Heart right ventricle (tissue), 16 donors: ENCODE results near the gene FXYD3. TPM values are rescaled to one million over a fixed set of nuclear protein-coding genes. Genes with fewer than 3 reads are reported as not detected.
A peak's percentile ranks its signal among the peaks of the same experiment; 100 is the strongest.

Experiments
- ATAC-seq, 8 donors: fragments of 200-7000 bp; cut with Tn5 transposase; one replicate each; pipeline ENCODE4 v1.9.1; 2020; ENCODE audit warnings: mild to moderate bottlenecking in 8 of 8, moderate library complexity in 8 of 8, moderate number of reproducible peaks in 1 of 8
- DNase-seq, 2 donors: peaks; one replicate each; pipeline ENCODE4 v3.0.0-alpha.2; 2020
- H3K27ac ChIP-seq, 10 donors: fragments of 200-600 bp; sonication (generic) in 2 of 10; one replicate each; pipeline versions ENCODE4 v1.5.0 to v1.8.0; 2020 to 2022; ENCODE audit warnings: mild to moderate bottlenecking in 3 of 10
- H3K27me3 ChIP-seq, 7 donors: fragments of 200-600 bp; one replicate each; pipeline ENCODE4 v1.8.0; 2021 to 2022; ENCODE audit warnings: mild to moderate bottlenecking in 2 of 7
- H3K36me3 ChIP-seq, 9 donors: fragments of 200-600 bp; sonication (generic) in 1 of 9; one replicate each; pipeline versions ENCODE4 v1.5.0 to v1.8.0; 2020 to 2022; ENCODE audit warnings: mild to moderate bottlenecking in 2 of 9
- H3K4me1 ChIP-seq, 9 donors: fragments of 200-600 bp; sonication (generic) in 1 of 9; one replicate each; pipeline versions ENCODE4 v1.5.0 to v1.8.0; 2020 to 2022; ENCODE audit warnings: mild to moderate bottlenecking in 4 of 9
- H3K4me3 ChIP-seq, 10 donors: fragments of 200-600 bp; sonication (generic) in 2 of 10; one replicate each; pipeline versions ENCODE4 v1.5.0 to v1.8.0; 2020 to 2022; ENCODE audit warnings: mild to moderate bottlenecking in 7 of 10, moderate library complexity in 2 of 10
- H3K9me3 ChIP-seq, 11 donors: fragments of 200-600 bp in 10 of 11; sonication (generic) in 2 of 11; one replicate each; pipeline versions ENCODE4 v1.5.0 to v1.8.0; 2013 to 2022; ENCODE audit warnings: mild to moderate bottlenecking in 2 of 11, control low read depth in 1 of 11, moderate library complexity in 1 of 11
- WGBS, 2 donors: extraction: QIAGEN DNeasy Blood & Tissue Kit; methylation state at CpG; one replicate each; pipeline ENCODE4 v1.1.7; 2013; ENCODE audit warnings: inconsistent platforms in 1 of 2; 5-methylcytosine and 5-hydroxymethylcytosine counted together
- intact Hi-C, 10 donors: fragments of 100-400 bp; cut with DNase I; formaldehyde crosslinking; loops; one replicate each; pipeline versions ENCODE4 v1.11.1 to v1.14.2; 2022
- polyA plus RNA-seq, 2 donors: library from polyadenylated mRNA; stranded (reverse); fragments of 200-250 nt; gene quantifications; one replicate each; pipeline ENCODE4 v1.2.3, GENCODE V29; 2013
- total RNA-seq, 10 donors: library from RNA; stranded (reverse); fragmentation: NEBNext Ultra II Directional in 3 of 10; extraction: Animal tissue kit (Norgen Biotek cat#: 25700) in 3 of 10; gene quantifications; one replicate each; pipeline versions ENCODE4 v1.2.1 to v1.2.4, GENCODE V29; 2021 to 2023
- TF ChIP-seq, protein P1 (sequence below), 9 donors: fragments of 200-600 bp; sonication (generic) in 2 of 9; IDR thresholded peaks; one replicate each; pipeline versions ENCODE4 v1.5.0 to v1.8.0; 2021 to 2022; ENCODE audit warnings: antibody characterized with exemption in 9 of 9, mild to moderate bottlenecking in 5 of 9, moderate library complexity in 1 of 9
- donor health status: Arrhythmogenic right ventricular cardiomyopathy.
- donor health status: ischemic (EF 13 %, LVEDD 7.1; RV severe dilation, severe dysfunction).
- donor health status: healthy with polysubstance abuse.
- donor health status: DM: no; HTN: yes; CAD: no.
- donor health status: DM: no; HTN: no; CAD: no.
- donor health status: ischemic (EF 25% LVEDD 6.9; RV normal size, moderate dysfunction).
- donor health status: ischemic (EF 25% LVEDD 5.7; RV mildly dilated, moderate dysfunction).
- donor health status: healthy.
- donor health status: DM: yes; HTN: yes; CAD: no.
- donor health status: Ischemic cardiomyopathy.
- donor health status: ischemic (EF 35%, LVEDD 5.7; RV mildly dilated, moderate dysfunction).
- donor health status: nonischemic (EF 11% LVEDD 7.7; RV severe dilation, severe dysfunction).
- donor health status: DM: yes; HTN: yes; CAD: no.
- donor health status: PGD.
- donor health status: ischemic (EF 29% LVEDD 5.4; RV normal size, mild dysfunction).
- donor health status: nonischemic (EF 23%, LVEDD 6.1; RV moderate dilation, normal function).

The FXYD3 gene
- total and polyA plus RNA-seq, 12 donors: 0.51 to 2.7 (median 0.78) TPM; not detected in 3

DNA sequence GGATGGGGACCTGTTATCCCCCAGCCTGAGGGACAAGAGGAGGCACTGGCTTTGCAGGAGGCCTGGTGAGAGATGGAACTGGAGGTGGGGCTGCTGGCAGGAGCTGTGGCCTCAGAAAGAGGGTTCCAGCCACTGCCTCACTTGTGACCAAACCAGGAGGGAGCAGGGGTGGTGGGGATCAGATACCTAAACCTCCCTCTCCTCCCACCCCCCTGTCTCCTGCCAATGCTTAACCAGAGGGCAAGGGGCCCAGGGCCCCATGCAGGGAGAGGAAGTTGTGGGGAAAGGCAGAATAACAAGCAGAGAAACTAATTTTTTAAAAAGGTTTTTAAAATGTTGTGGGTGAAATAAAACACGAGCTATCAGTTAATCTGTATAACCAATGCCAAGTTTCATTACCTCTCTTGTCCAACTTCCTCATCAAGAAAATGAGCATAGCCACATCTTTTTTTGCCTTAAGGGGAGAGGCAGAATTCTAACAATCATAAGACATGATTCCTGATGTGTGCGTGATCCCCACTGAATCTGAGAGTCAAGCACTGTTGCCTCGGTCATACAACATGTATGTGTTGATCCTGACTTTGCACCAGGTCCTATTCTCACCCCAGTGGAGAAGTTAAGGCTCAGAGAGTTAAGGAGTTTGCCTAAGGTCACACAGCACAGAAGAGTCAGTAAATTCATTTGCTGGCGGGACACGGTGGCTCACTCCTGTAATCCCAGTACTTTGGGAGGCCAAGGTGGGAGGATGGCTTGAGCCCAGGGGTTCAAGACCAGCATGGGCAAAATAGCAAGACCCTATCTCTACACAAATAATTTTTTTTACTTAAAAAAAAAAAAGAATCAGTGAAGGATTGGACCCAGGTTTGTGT lies 51.9 kb downstream of the FXYD3 start:
- H3K4me1 ChIP-seq: peaks cover 0 to 29% (median 3%) of the 10 kb centered on the region in 9 donors
- WGBS, 2 donors: 87% methylated on average over 5 of the region's 5 CpGs
- intact Hi-C loops: no loop called here
- H3K9me3 ChIP-seq: peaks cover 0 to 45% (median 23%) of the 10 kb centered on the region in 11 donors
- H3K27me3 ChIP-seq: no peaks in the 10 kb centered on the region
- peaks cover 0 to 82% (median 38%) of the 10 kb centered on the region in 9 donors for H3K36me3 ChIP-seq
- peak overlapping the region in 2 of 10 donors; percentile 25 to 57 for H3K27ac ChIP-seq
- TF ChIP-seq, protein P1, sequence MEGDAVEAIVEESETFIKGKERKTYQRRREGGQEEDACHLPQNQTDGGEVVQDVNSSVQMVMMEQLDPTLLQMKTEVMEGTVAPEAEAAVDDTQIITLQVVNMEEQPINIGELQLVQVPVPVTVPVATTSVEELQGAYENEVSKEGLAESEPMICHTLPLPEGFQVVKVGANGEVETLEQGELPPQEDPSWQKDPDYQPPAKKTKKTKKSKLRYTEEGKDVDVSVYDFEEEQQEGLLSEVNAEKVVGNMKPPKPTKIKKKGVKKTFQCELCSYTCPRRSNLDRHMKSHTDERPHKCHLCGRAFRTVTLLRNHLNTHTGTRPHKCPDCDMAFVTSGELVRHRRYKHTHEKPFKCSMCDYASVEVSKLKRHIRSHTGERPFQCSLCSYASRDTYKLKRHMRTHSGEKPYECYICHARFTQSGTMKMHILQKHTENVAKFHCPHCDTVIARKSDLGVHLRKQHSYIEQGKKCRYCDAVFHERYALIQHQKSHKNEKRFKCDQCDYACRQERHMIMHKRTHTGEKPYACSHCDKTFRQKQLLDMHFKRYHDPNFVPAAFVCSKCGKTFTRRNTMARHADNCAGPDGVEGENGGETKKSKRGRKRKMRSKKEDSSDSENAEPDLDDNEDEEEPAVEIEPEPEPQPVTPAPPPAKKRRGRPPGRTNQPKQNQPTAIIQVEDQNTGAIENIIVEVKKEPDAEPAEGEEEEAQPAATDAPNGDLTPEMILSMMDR (IDR thresholded peaks at IDR 0.05): no peak
- no peak for DNase-seq
- H3K4me3 ChIP-seq: no peak overlapping the region
- ATAC-seq: no peak

DNA sequence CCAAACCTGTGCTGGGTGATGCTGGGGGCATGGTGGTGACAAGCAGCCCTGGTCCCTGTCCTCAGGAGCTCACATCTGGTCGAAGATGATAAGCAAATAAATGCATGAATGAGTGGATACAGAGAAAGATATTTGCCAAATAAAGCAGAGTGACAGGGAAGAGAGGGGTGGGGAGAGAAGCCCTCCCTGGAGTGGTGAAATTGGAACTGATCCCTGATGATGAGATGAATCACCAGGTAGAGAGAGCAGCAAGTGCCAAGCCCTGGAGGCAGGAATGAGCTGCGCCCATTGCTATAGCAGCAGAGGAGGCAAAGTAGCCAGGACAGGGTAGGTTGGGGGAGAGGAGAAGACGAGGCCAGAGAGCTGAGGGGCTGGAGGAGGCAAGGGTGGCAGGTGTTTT lies 52.6 kb downstream of the FXYD3 start:
- intact Hi-C loops: no loop called here
- Histone ChIP-seq H3K27me3 (no peaks in the 10 kb centered on the region), H3K36me3 (peaks cover 0 to 75% (median 33%) of the 10 kb centered on the region in 9 donors), H3K9me3 (peaks cover 0 to 38% (median 23%) of the 10 kb centered on the region in 11 donors), H3K4me3 (no peak overlapping the region), H3K27ac (peak overlapping the region in 1 of 10 donors; percentile 57), H3K4me1 (peaks cover 0 to 31% (median 3%) of the 10 kb centered on the region in 9 donors)
- DNase-seq (no peak), ATAC-seq (no peak)
- TF ChIP-seq, protein P1 (IDR thresholded peaks at IDR 0.05): no peak
- 76 to 86% methylated on average over 3 of the region's 3 CpGs for WGBS, 2 donors

DNA sequence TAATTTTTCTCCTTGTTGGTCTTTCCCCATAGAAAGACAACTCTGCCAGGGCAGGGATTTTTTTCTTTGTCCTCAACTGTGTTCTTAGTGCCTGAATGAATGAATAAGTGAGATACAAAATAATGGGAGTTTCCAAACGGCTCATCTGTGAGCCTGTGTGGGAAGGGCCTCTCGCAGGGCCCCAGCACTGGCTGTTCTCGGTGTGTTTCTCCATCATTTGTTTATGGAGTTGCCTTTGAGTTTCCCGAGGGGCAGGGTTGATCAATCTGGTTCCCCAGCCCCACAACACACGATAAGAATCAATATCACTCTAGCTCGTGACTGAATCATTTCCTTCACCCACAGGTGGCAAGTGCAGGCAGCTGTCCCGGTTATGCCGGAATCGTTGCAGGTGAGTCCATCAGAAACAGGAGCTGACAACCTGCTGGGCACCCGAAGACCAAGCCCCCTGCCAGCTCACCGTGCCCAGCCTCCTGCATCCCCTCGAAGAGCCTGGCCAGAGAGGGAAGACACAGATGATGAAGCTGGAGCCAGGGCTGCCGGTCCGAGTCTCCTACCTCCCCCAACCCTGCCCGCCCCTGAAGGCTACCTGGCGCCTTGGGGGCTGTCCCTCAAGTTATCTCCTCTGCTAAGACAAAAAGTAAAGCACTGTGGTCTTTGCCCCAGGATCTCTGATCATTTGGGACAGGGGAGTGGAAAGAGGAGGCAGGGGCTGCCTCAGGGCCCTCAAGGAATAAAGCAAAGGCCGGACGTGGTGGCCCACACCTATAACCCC lies 53.8 kb downstream of the FXYD3 start:
- no peak overlapping the region for H3K4me3 ChIP-seq
- H3K36me3 ChIP-seq: peaks cover 0 to 63% (median 27%) of the 10 kb centered on the region in 9 donors
- 81 to 83% methylated on average over 18 of the region's 18 CpGs for WGBS, 2 donors
- DNase-seq (no peak), ATAC-seq (peak in 1 of 8 donors; percentile 21)
- H3K4me1 ChIP-seq: peaks cover 0 to 31% (median 3%) of the 10 kb centered on the region in 9 donors
- intact Hi-C loops: no loop called here
- no peaks in the 10 kb centered on the region for H3K27me3 ChIP-seq
- peaks cover 0 to 27% (median 18%) of the 10 kb centered on the region in 11 donors for H3K9me3 ChIP-seq
- no peak overlapping the region for H3K27ac ChIP-seq
- TF ChIP-seq, protein P1 (IDR thresholded peaks at IDR 0.05): no peak

DNA sequence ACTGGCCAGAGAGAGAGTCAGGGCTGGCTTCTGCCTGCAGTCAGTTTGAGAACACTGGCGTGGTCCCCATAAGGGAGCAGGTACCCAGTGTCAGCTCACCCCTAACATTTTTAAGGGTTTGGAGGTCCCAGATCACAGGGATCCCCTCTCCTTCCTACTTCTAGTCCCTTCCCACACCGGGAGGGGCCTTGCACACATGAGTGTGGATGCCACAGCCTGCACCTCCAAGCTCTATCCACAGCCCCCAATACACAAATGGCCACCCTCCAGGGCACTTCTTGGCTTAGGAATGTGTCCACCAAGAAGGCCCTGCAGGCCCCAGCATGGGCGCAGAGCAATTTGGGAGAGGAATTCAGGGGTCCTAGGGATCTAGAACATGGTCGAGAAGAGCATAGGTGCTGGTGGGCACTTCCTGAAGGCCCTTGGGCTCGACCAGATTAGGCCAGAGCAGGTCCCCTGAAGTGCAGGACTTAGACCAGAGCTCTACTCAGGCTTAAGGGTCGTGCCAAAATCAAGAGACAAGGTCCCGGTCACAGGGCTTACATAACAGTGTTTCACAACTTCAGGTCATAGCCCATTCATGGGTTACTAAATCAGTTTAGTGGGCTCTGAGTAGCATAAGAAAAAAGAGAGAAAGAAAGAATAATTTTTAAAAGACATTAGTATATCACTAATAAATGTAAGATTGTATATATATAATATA lies 54.9 kb downstream of the FXYD3 start:
- Histone ChIP-seq H3K4me1 (peaks cover 0 to 31% (median 3%) of the 10 kb centered on the region in 9 donors), H3K4me3 (no peak overlapping the region), H3K9me3 (peaks cover 0 to 16% (median 12%) of the 10 kb centered on the region in 11 donors), H3K36me3 (peaks cover 0 to 52% (median 17%) of the 10 kb centered on the region in 9 donors), H3K27me3 (no peaks in the 10 kb centered on the region), H3K27ac (no peak overlapping the region)
- TF ChIP-seq, protein P1 (IDR thresholded peaks at IDR 0.05): no peak
- intact Hi-C loops: no loop called here
- WGBS, 2 donors: 72 to 76% methylated on average over 7 of the region's 7 CpGs
- ATAC-seq (peak in 4 of 8 donors; percentile 19 to 53 (median 22)), DNase-seq (no peak)
